ENCODE measurements around the gene SLC28A3.
"Not testable (repeated sequence)": the region's sequence is repeated elsewhere in the genome, so short reads cannot be mapped to it uniquely, and the experiment has no call there.

Gene SLC28A3, protein sequence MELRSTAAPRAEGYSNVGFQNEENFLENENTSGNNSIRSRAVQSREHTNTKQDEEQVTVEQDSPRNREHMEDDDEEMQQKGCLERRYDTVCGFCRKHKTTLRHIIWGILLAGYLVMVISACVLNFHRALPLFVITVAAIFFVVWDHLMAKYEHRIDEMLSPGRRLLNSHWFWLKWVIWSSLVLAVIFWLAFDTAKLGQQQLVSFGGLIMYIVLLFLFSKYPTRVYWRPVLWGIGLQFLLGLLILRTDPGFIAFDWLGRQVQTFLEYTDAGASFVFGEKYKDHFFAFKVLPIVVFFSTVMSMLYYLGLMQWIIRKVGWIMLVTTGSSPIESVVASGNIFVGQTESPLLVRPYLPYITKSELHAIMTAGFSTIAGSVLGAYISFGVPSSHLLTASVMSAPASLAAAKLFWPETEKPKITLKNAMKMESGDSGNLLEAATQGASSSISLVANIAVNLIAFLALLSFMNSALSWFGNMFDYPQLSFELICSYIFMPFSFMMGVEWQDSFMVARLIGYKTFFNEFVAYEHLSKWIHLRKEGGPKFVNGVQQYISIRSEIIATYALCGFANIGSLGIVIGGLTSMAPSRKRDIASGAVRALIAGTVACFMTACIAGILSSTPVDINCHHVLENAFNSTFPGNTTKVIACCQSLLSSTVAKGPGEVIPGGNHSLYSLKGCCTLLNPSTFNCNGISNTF

GRCh38 chr9:84340535-84340934 is at the start of gene SLC28A3:
Gene SLC28A3, minus strand, starts transcription at chr9:84340758. Its CDS starts 125 bp downstream, at chr9:84340633.
- no peak for DNase-seq

DNA sequence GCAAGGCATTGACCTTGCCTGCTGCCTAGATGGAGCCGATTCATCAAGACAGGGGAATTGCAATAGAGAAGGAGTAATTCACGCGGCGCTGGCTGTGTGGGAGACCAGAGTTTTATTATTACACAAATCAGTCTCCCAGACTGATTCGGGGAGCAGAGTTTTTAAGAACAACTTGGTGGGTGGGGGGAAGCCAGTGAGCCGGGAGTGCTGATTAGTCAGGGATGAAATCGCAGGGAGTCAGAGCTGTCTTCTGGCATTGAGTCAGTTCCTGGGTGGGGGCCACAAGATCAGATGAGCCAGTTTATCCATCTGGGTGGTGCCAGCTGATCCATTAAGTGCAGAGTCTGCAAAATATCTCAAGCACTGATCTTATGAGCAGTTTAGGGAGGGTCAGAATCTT is 49.7 kb upstream of the SLC28A3 start:
- DNase-seq: not testable (repeated sequence)

DNA sequence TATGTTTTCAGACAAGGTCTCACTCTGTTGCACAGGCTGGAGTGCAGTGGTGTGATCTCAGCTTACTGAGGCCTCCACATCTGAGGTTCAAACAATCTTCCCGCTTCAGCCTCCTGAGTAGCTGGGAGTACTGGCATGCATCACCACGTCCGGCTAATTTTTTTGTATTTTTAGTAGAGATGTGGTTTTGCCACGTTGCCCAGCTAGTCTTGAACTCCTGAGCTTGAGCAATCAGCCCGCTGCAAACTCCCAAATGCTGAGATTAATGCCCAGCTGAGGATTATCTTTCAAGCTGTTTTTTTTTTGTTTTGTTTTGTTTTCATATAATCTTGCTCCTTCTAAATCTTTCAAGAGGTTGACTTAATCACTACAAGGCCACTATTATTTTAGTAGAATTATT is 47.3 kb upstream of the SLC28A3 start:
- no peak for DNase-seq

GRCh38 chr9:84386753-84387152 is 46.2 kb upstream of the SLC28A3 start:
- DNase-seq: no peak

- no peak for DNase-seq
These were observed 45.0 kb upstream of the SLC28A3 start for GRCh38 chr9:84385386-84386040.

DNA sequence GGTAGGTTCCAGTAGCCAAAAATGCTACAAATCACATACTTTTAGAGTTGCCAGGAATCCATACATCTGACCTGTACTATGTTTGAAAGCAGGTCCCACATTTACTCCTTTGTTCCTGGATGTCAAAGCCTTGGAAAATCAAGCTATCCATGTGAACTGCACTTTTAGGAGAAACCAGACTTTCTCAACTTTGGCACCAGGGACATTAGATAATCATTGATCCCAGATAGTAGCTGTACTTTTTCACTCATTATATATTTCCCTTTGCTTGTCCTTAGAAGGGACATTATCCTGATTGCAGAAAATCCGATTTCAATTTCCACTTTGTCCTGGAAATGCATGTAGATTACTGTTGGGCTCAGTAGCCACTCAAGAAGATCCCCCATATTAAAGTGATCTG is 44.1 kb upstream of the SLC28A3 start:
- DNase-seq: no peak

DNA sequence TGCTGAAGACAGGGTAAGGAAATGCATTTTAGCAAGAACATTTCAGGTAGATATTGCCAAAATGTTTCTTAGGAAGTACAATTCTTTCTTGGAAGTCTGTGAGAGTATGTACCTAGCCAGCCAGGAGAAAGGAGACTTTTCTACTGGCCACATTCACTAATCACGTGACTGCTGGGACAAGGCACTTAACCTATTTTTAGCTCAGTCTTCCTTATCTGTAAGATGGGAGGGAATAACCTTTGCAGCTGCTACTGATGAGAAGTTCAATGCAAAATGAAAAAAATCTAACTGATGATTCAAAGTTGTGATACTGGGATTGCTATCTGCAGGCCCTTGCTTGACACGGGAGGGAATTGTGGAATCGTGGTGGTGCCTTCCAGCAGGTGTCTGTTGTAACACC is 42.6 kb upstream of the SLC28A3 start:
- DNase-seq: no peak

- DNase-seq: no peak
These were observed 42.2 kb upstream of the SLC28A3 start for GRCh38 chr9:84382720-84383119.

- no peak for DNase-seq
These were observed 41.0 kb upstream of the SLC28A3 start for GRCh38 chr9:84381508-84381907.

- no peak for DNase-seq
These were observed 39.2 kb upstream of the SLC28A3 start for GRCh38 chr9:84379740-84380139.

GRCh38 chr9:84375954-84376353 is 35.4 kb upstream of the SLC28A3 start:
- no peak for DNase-seq

GRCh38 chr9:84374516-84374915 is 34.0 kb upstream of the SLC28A3 start:
- no peak for DNase-seq

DNA sequence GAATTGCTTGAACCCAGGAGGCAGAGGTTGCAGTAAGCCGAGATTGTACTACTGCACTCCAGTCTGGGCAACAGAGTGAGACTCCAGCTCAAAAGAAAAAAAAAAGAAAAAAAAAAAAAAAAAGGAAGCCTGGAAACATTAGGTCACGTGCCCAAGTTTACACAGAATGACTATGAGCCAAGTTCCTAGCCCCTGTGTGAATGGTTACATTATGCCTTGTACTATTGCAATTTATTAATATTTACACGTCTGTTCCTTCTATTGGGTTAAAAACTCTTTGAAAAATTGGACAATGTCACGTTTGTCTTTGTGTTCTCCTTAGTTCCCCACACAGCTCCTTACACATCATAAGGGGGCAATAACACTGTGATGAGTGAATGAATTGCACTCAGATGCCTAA is 33.5 kb upstream of the SLC28A3 start:
- peak; percentile 11 to 34 for DNase-seq

DNA sequence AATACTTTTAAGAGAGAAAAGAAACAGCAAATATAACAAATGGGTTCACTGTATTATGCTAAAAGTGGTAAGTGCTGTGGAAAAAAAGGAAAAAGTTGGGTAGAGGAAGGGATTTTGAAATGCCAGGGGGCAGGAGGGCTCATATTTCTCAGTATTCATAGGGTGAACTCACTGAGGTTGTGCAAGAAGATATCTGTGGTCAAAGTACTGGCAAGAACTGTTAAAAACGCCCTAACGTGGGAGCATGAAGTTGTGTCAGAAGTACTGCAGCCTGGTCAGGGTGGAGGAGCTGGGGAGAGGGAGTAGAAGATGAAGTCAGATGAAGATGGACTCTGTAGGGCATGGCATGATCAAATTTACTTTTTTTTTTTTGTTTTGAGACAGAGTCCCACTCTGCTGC is 31.2 kb upstream of the SLC28A3 start:
- peak; percentile 95 to 98 for DNase-seq

DNA sequence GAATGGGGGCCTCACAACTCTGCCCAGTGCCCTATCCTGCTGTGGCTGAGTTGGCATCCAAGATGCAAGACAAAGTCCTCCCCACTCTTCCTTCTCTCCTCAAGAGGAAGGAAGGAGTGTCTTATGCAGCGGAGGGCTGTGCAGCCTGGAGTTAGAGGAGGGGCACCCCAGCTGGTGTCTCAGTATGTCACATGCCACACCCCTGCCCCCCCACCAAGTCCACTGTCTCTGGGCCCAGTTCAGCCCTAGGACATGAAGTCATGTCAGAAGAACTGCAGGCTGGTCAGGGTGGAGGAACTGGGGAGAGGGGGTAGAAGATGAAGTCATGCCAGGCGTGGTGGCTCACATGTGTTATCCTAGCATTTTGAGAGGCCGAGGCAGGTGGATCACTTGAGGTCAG is 28.0 kb upstream of the SLC28A3 start:
- DNase-seq: no peak

DNA sequence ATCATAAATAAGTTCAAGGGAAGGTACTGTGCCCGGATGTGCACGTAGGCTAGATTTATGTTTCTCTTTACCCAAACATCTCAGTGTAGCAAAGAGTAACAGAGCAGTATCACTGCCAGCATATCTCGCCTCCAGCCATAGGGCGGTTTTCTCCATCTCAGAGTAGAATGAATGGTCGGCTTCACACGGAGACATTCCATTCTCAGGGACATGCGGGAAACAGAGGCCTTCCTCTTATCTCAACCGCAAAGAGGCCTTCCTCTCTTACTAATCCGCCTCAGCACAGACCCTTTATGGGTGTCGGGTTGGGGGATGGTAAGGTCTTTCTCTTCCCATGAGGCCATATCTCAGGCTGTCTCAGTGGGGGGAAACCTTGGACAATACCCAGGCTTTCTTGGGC is 27.2 kb upstream of the SLC28A3 start:
- DNase-seq: not testable (repeated sequence)

GRCh38 chr9:84366683-84367082 is 26.1 kb upstream of the SLC28A3 start:
- DNase-seq: peak; percentile 34

- DNase-seq: not testable (repeated sequence)
These were observed 24.4 kb upstream of the SLC28A3 start for GRCh38 chr9:84364894-84365490.

- no peak for DNase-seq
These were observed 21.1 kb upstream of the SLC28A3 start for GRCh38 chr9:84361645-84362044.

GRCh38 chr9:84357275-84357674 is 16.7 kb upstream of the SLC28A3 start:
- no peak for DNase-seq

DNA sequence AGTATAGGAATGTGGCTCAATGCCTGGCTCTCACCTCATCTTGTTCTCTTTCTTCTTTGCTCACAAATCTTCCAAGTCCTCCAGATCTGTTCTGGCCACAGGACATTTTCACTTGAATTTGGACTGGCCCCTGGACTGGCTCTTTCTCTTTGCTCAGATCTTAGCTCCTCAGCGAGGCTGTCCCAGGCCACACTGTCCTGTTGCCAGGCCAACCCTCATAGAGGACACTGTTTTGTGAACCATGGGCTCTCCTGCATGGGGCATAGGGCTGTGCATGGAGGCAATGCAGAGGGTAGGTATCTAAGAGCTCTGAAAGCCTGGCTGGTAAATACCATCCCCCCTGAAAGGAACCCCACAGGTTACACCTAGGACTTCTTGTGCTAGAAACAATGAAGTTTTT is 13.5 kb upstream of the SLC28A3 start:
- DNase-seq: no peak

GRCh38 chr9:84349671-84350070 is 9.1 kb upstream of the SLC28A3 start:
- DNase-seq: no peak

GRCh38 chr9:84343111-84343521 is 2.6 kb upstream of the SLC28A3 start:
- DNase-seq: no peak
